ENCODE data around the gene RBBP8NL. TPM values are rescaled to one million over a fixed set of nuclear protein-coding genes. Genes with fewer than 3 reads are reported as not detected.

The RBBP8NL gene
- total RNA-seq, 1 experiment from 2014 or later, result 0.28 TPM

DNA sequence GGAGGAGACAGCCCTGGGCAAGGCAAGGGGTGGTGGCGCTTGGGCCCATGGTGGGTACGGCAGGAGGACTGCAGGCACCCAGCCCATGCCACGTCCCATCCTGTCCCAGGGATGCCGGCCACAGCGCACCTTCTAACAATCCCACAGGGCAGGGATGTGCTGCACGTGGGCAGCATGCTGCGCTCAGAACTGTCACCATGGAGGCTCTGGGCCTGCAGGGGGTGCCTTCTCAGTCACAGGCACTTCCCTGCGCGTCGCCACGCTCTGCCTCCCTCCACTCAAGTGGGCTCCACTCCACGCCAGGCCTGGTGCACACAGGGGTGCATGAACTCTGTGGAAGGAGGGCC is 22.6 kb downstream of the RBBP8NL start:
- peaks cover 9 to 18% of the 10 kb centered on the region in 2 experiments for H3K4me1 Mint-ChIP-seq
- Histone ChIP-seq H3K4me2 (ENCODE audit: insufficient read depth, insufficient read length, low read length) (no peak overlapping the region), H3K18ac (ENCODE audit: insufficient read length, low read depth, low read length) (no peak overlapping the region), H3K79me1 (ENCODE audit: insufficient read depth, low read depth, low read length, poor library complexity, severe bottlenecking) (no peaks in the 10 kb centered on the region), H4K91ac (ENCODE audit: insufficient read length, low read depth, low read length) (no peak overlapping the region), H3K27me3 (ENCODE audit: insufficient read depth, low read length) (no peaks in the 10 kb centered on the region), H2AK5ac (ENCODE audit: insufficient read length, low read length) (no peak overlapping the region), H4K20me1 (ENCODE audit: control insufficient read depth, insufficient read depth, insufficient read length) (no peaks in the 10 kb centered on the region), H3T11ph (ENCODE audit: low read length) (no peak overlapping the region), H2AFZ (ENCODE audit: low read length) (no peak overlapping the region), H2BK12ac (ENCODE audit: insufficient read length, low read depth, low read length) (no peak overlapping the region), H3K14ac (ENCODE audit: insufficient read depth, low read length) (no peak overlapping the region), H3K27ac (ENCODE audit: insufficient read length, low read depth, low read length) (no peak overlapping the region), H3K4ac (ENCODE audit: low read depth, low read length) (no peak overlapping the region), H4K5ac (ENCODE audit: insufficient read length, low read depth, low read length) (no peak overlapping the region), H3K9ac (ENCODE audit: extremely low read depth, insufficient read length, low read length) (no peak overlapping the region), H3K56ac (ENCODE audit: insufficient read length, low read depth, low read length) (no peak overlapping the region), H3K23ac (ENCODE audit: insufficient read length, low read depth, low read length) (no peak overlapping the region), H2BK15ac (ENCODE audit: low read depth, low read length) (no peak overlapping the region), H2BK5ac (ENCODE audit: insufficient read length, low read length) (no peak overlapping the region), H2BK20ac (ENCODE audit: low read depth, low read length, poor library complexity, severe bottlenecking) (no peak overlapping the region), H2BK120ac (ENCODE audit: low read depth, low read length, poor library complexity, severe bottlenecking) (no peak overlapping the region), H3K23me2 (ENCODE audit: insufficient read length, low read depth, low read length, poor library complexity, severe bottlenecking) (no peaks in the 10 kb centered on the region), H3K79me2 (ENCODE audit: insufficient read depth, low read length) (no peaks in the 10 kb centered on the region), H4K8ac (replicated peaks; ENCODE audit: insufficient read length, low read depth, low read length) (no peak overlapping the region), H3K4me1 (ENCODE audit: insufficient read depth, low read length) (no peaks in the 10 kb centered on the region), H3K9me3 (ENCODE audit: control insufficient read depth, low read depth, low read length) (no peaks in the 10 kb centered on the region)
- no peak overlapping the region for H3K4me3 Mint-ChIP-seq
- H3K27me3 Mint-ChIP-seq (ENCODE audit: low read depth), result peaks cover 12% of the 10 kb centered on the region
- H3K27ac Mint-ChIP-seq, result no peak overlapping the region
- H3K9me3 Mint-ChIP-seq, result no peaks in the 10 kb centered on the region
- TF ChIP-seq CTCF (conservative IDR thresholded peaks at IDR 0.05), result no peak
- DNase-seq, result no peak
- no CpG with 5 or more reads among the region's 12 CpGs for WGBS (ENCODE audit: extremely low coverage, insufficient read length, low lambda C conversion rate)
- peaks cover 0 to 4% (median 0%) of the 10 kb centered on the region in 3 experiments; a peak in 1 of 7 replicates for H3K36me3 Mint-ChIP-seq (ENCODE audit: insufficient read depth in 1 of 3, low read depth in 3 of 3)

All from H9 (cell line).